22Rv1 (cell line): ENCODE data around the gene RNU6-7.

Source experiments
- CTCF ChIP-seq: fragments of 450-650 bp; IDR thresholded peaks from 2 replicates; pipeline ENCODE4 v1.5.1; 2017; ENCODE audit warnings: mild to moderate bottlenecking
- ZFX ChIP-seq: fragments of 450-650 bp; IDR thresholded peaks from 2 replicates; pipeline ENCODE4 v1.6.1; 2017; ENCODE audit warnings: antibody characterized with exemption, borderline replicate concordance

- TF ChIP-seq CTCF (no peak), ZFX (no peak)
Observed at GRCh38 chr14:32166924-32167323, 34.9 kb upstream of the RNU6-7 start.
